HEK293 (cell line): Measurements from ENCODE around the gene NSD1.
"Not testable (repeated sequence)": the region's sequence is repeated elsewhere in the genome, so short reads cannot be mapped to it uniquely, and the experiment has no call there.

Experiments
- CTCF ChIA-PET: fragments of 350-600 bp; formaldehyde crosslinking; extraction: SDS; loops from one replicate; lab custom pipeline; 2021; ENCODE audit warnings: antibody characterized with exemption; lab: Yijun Ruan, JAX
- POLR2A ChIA-PET: fragments of 300-600 bp; formaldehyde crosslinking; extraction: SDS; loops from one replicate; lab custom pipeline; 2020; ENCODE audit warnings: antibody characterized with exemption, inconsistent platforms; lab: Yijun Ruan, JAX
- H3K27ac ChIP-seq: fragments of 200-500 bp; sonication (Bioruptor generic); 2 replicates; pipeline ENCODE4 v1.5.1; 2014; ENCODE audit warnings: low read depth, low read length, control low read depth, inconsistent platforms; ENCODE audit errors: extremely low read depth
- H3K36me3 ChIP-seq, 2 experiments: fragments of 200-500 bp in 1 of 2; sonication (Bioruptor generic) in 1 of 2; 1 replicate in 1 of 2; 2 replicates in 1 of 2; pipeline ENCODE4 v1.5.1; 2014 to 2017; ENCODE audit warnings: inconsistent platforms in 2 of 2, low read length in 2 of 2; ENCODE audit not compliant: control insufficient read depth in 2 of 2, insufficient read depth in 1 of 2
- H3K4me1 ChIP-seq: fragments of 200-500 bp; sonication (Bioruptor generic); 2 replicates; pipeline ENCODE4 v1.5.1; 2014; ENCODE audit warnings: mild to moderate bottlenecking, low read length, inconsistent platforms; ENCODE audit not compliant: control insufficient read depth, insufficient read depth
- H3K4me3 ChIP-seq: 2 replicates; pipeline ENCODE4 v1.5.1; 2011; ENCODE audit warnings: low read depth, mild to moderate bottlenecking, control low read depth, low read length, moderate library complexity
- H3K9me3 ChIP-seq: fragments of 200-500 bp; sonication (Bioruptor generic); 2 replicates; pipeline ENCODE4 v1.5.1; 2014; ENCODE audit warnings: low read depth, low read length, inconsistent platforms; ENCODE audit not compliant: control insufficient read depth, insufficient read depth
- KLF1 ChIP-seq: fragments of 450-650 bp; formaldehyde crosslinking; IDR thresholded peaks from 2 replicates; pipeline ENCODE4 v1.5.1; 2016; ENCODE audit warnings: missing biosample characterization, missing genetic modification characterization
- RBAK ChIP-seq: fragments of 450-650 bp; formaldehyde crosslinking; IDR thresholded peaks from 2 replicates; pipeline ENCODE4 v1.5.1; 2016; ENCODE audit warnings: missing biosample characterization, missing genetic modification characterization
- SCRT1 ChIP-seq: fragments of 450-650 bp; formaldehyde crosslinking; IDR thresholded peaks from 2 replicates; pipeline ENCODE4 v1.5.1; 2016; ENCODE audit warnings: missing biosample characterization, missing genetic modification characterization, borderline replicate concordance
- SCRT2 ChIP-seq: fragments of 450-650 bp; formaldehyde crosslinking; IDR thresholded peaks from 2 replicates; pipeline ENCODE4 v1.5.1; 2016; ENCODE audit warnings: missing biosample characterization, missing genetic modification characterization
- SETDB1 ChIP-seq: IDR thresholded peaks from one replicate; pipeline ENCODE4 v1.6.1; 2017; ENCODE audit warnings: mild to moderate bottlenecking, low read length, moderate library complexity, mixed read lengths; ENCODE audit not compliant: insufficient read length
- ZNF10 ChIP-seq: fragments of 450-650 bp; formaldehyde crosslinking; IDR thresholded peaks from 2 replicates; pipeline ENCODE4 v1.5.1; 2017; ENCODE audit warnings: missing biosample characterization, missing genetic modification characterization
- ZNF223 ChIP-seq: fragments of 450-650 bp; formaldehyde crosslinking; IDR thresholded peaks from 2 replicates; pipeline ENCODE4 v1.5.1; 2016; ENCODE audit warnings: missing biosample characterization, missing genetic modification characterization
- ZNF335 ChIP-seq: fragments of 450-650 bp; formaldehyde crosslinking; conservative IDR thresholded peaks from 2 replicates; pipeline ENCODE4 v1.5.1; 2016; ENCODE audit warnings: missing biosample characterization, missing genetic modification characterization
- ZNF341 ChIP-seq: fragments of 450-650 bp; formaldehyde crosslinking; IDR thresholded peaks from 2 replicates; pipeline ENCODE4; 2016; ENCODE audit warnings: low read depth, missing biosample characterization, missing genetic modification characterization
- ZNF544 ChIP-seq: fragments of 450-650 bp; formaldehyde crosslinking; IDR thresholded peaks from 2 replicates; pipeline ENCODE4 v1.5.0; 2017; ENCODE audit warnings: missing biosample characterization, missing genetic modification characterization
- ZNF549 ChIP-seq: fragments of 450-650 bp; IDR thresholded peaks from 2 replicates; pipeline ENCODE4 v1.5.1; 2018; ENCODE audit warnings: missing biosample characterization, missing genetic modification characterization, mild to moderate bottlenecking, inconsistent platforms, moderate library complexity
- ZNF664 ChIP-seq: fragments of 450-650 bp; formaldehyde crosslinking; IDR thresholded peaks from 2 replicates; pipeline ENCODE4 v1.5.1; 2016; ENCODE audit warnings: missing biosample characterization, missing genetic modification characterization
- TF ChIP-seq, protein P1 (sequence below): sonication (generic); formaldehyde crosslinking; IDR thresholded peaks from 2 replicates; pipeline ENCODE4 v1.8.1; 2022; ENCODE audit warnings: mild to moderate bottlenecking, moderate library complexity, missing genetic modification reagents
- TF ChIP-seq, protein P2 (sequence below): fragments of 450-650 bp; IDR thresholded peaks from 2 replicates; pipeline ENCODE4 v1.5.1; 2018; ENCODE audit warnings: missing biosample characterization, mild to moderate bottlenecking, missing genetic modification characterization
- TF ChIP-seq, protein P3 (sequence below): fragments of 450-650 bp; formaldehyde crosslinking; IDR thresholded peaks from 2 replicates; pipeline ENCODE4 v1.5.1; 2017; ENCODE audit warnings: missing biosample characterization, missing genetic modification characterization
- TF ChIP-seq, protein P4 (sequence below): fragments of 450-650 bp; formaldehyde crosslinking; IDR thresholded peaks from 2 replicates; pipeline ENCODE4 v1.5.1; 2016; ENCODE audit warnings: missing biosample characterization, missing genetic modification characterization

The NSD1 gene

DNA sequence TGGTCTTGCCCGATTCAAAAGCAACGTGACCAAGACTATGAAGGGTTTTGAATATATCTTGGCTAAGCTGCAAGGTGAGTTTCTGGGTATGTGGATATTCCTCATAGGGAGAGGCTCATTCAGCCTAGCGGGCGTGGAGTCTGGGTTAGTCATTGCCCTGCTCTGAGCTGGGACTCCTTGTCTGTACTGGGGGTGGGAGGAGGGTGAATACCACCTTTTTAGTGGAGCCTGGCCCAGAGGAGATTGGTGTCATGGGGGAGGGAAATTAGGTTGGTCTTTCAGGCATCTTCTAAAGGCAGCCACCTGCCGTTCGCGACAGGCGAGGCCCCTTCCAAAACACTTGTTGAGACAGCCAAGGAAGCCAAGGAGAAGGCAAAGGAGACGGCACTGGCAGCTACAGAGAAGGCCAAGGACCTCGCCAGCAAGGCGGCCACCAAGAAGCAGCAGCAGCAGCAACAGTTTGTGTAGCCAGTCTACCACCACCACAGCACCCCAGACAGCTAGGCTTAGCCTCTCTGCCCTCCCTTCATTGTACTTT is 172.6 kb downstream of the NSD1 start:
- POLR2A ChIA-PET, H3K27ac ChIP-seq, H3K4me3 ChIP-seq, H3K9me3 ChIP-seq, CTCF ChIA-PET: not testable (repeated sequence)
- Histone ChIP-seq H3K36me3 (peaks cover 4 to 62% of the 10 kb centered on the region in 2 experiments; a peak in 2 of 3 replicates), H3K4me1 (peaks cover 11% of the 10 kb centered on the region)
- TF ChIP-seq ZNF335 (tag by site-specific recombination) (0 out of 2 replicates have a peak, but pooled peaks have one; percentile 25), KLF1 (tag by site-specific recombination) (0 out of 2 replicates have a peak, but pooled peaks have one; percentile 8), SCRT2 (peak; percentile 84), SCRT1 (peak; percentile 55; the same call in 1 of the 2 replicates)

DNA sequence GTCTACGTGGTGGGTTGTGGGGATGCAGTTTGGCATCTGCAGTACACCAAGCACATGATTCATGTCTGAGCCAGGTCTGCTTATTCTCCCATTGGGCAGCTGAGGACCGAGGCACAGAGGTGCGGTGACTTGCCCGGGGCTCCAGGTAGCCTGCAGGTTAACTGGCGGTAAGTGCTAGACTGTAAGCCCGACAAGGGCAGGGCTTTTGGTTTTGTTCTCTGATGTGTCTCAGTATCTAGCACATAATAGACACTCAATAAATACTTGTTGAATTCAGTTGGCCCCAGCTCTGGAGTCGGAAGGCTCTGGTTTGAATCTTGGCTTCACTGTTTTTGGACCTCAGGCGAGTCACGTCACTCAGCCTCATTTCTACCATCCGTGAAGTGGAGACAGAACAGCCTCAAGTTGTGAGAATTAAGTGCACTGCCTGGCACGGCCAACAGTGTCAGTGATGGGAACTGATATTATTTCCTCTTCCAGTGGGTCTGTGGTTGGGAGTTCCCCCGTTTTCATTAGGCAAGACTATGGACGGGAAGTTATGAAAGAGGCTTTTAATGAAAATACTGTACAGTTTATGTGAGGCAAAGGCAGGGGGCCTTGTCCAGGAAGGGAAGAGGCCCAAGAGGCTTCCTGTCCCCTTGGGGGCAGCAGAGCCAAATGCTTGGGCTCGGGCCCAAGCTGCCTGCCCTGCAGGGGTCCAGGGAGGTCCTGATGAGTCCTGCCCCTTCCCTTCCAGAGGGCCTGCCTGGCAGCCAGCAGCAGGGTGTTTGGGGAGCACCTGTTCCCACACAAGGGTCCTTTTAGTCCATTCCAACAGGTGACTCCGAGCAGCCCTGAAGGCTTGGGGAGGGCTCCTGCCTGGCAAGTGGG is 173.3 kb downstream of the NSD1 start:
- no peak overlapping the region for H3K27ac ChIP-seq

DNA sequence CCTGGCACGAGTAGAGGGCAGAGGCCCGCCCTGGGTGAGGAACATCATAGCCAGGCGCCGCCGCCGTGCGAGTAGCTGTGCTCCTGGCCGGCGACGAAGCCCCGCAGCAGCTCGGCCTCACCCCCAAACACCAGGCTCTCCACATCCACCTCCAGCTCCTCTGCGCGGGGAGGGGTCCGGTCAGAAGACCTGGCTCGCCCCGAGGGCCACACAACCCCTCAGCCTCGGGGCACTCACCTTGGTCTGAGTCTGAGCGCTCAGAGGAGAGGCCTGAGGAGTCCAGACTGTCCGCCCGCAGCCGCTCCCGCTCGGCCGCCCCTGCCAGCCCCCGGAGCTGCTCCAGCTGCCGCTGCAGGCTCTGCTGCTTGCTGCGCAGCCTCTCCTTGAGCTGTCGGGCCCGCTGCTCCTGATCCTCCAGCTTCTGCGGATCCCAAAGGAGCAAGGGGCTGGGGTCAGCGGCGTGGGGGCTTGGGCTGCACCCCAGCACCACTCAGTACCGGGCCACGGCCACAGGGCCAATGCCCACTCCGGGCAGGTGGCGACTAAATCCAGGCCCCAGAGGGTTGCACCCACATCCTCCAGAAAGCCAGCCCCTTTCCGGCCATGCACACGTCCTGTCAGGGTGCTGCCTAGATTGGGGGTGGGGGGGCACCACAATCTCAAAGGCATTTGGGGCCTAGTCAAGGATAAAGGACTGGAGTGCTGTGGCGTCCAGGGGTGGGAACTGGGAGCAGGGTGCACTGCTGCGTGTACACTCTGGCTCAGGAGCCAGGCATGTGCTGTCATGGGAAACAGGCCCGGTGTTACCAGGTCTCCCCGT is 174.2 kb downstream of the NSD1 start:
- H3K4me1 ChIP-seq, result peaks cover 11% of the 10 kb centered on the region
- H3K4me3 ChIP-seq, result no peak overlapping the region
- no peaks in the 10 kb centered on the region for H3K9me3 ChIP-seq
- ChIA-PET CTCF (interaction anchor here (0.6 to 1.2 kb wide), 5 partner anchors 64 to 194 kb away, joined by 3 read pairs; no protein-coding TSS in a partner anchor), POLR2A (interaction anchor here (0.5 to 1.5 kb wide), 4 partner anchors 8 to 156 kb away, joined by 3 read pairs; no protein-coding TSS in a partner anchor)
- peaks cover 4 to 51% of the 10 kb centered on the region in 2 experiments; a peak in 2 of 3 replicates for H3K36me3 ChIP-seq
- TF ChIP-seq ZNF544, result no peak
- no peak for TF ChIP-seq ZNF223
- TF ChIP-seq, protein P1, sequence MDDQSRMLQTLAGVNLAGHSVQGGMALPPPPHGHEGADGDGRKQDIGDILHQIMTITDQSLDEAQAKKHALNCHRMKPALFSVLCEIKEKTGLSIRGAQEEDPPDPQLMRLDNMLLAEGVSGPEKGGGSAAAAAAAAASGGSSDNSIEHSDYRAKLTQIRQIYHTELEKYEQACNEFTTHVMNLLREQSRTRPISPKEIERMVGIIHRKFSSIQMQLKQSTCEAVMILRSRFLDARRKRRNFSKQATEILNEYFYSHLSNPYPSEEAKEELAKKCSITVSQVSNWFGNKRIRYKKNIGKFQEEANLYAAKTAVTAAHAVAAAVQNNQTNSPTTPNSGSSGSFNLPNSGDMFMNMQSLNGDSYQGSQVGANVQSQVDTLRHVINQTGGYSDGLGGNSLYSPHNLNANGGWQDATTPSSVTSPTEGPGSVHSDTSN, result no peak
- no peak for TF ChIP-seq SETDB1
- TF ChIP-seq ZNF549, result no peak
- TF ChIP-seq SCRT2, result 0 out of 2 replicates have a peak, but pooled peaks have one; percentile 16
- 0 out of 2 replicates have a peak, but pooled peaks have one; percentile 29 for TF ChIP-seq ZNF10 (tag by site-specific recombination)
- no peak overlapping the region for H3K27ac ChIP-seq

More for the DNA sequence above, 173.3 kb downstream of the NSD1 start:
- Histone ChIP-seq H3K4me3 (no peak overlapping the region), H3K36me3 (peaks cover 4 to 55% of the 10 kb centered on the region in 2 experiments; a peak in 2 of 3 replicates), H3K9me3 (no peaks in the 10 kb centered on the region), H3K4me1 (peaks cover 11% of the 10 kb centered on the region)
- TF ChIP-seq ZNF664 (tag by site-specific recombination), result peak; percentile 74
- TF ChIP-seq, protein P2, sequence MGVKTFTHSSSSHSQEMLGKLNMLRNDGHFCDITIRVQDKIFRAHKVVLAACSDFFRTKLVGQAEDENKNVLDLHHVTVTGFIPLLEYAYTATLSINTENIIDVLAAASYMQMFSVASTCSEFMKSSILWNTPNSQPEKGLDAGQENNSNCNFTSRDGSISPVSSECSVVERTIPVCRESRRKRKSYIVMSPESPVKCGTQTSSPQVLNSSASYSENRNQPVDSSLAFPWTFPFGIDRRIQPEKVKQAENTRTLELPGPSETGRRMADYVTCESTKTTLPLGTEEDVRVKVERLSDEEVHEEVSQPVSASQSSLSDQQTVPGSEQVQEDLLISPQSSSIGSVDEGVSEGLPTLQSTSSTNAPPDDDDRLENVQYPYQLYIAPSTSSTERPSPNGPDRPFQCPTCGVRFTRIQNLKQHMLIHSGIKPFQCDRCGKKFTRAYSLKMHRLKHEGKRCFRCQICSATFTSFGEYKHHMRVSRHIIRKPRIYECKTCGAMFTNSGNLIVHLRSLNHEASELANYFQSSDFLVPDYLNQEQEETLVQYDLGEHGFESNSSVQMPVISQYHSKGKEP (tag by site-specific recombination), result no peak
- TF ChIP-seq, protein P3, sequence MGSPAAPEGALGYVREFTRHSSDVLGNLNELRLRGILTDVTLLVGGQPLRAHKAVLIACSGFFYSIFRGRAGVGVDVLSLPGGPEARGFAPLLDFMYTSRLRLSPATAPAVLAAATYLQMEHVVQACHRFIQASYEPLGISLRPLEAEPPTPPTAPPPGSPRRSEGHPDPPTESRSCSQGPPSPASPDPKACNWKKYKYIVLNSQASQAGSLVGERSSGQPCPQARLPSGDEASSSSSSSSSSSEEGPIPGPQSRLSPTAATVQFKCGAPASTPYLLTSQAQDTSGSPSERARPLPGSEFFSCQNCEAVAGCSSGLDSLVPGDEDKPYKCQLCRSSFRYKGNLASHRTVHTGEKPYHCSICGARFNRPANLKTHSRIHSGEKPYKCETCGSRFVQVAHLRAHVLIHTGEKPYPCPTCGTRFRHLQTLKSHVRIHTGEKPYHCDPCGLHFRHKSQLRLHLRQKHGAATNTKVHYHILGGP (tag by site-specific recombination), result no peak
- TF ChIP-seq SCRT2, result peak; percentile 71
- TF ChIP-seq ZNF341, result 0 out of 2 replicates have a peak, but pooled peaks have one; percentile 20
- no peak for TF ChIP-seq RBAK (tag by site-specific recombination)
- peak; percentile 64; the same call in 1 of the 2 replicates for TF ChIP-seq SCRT1
- TF ChIP-seq, protein P4, sequence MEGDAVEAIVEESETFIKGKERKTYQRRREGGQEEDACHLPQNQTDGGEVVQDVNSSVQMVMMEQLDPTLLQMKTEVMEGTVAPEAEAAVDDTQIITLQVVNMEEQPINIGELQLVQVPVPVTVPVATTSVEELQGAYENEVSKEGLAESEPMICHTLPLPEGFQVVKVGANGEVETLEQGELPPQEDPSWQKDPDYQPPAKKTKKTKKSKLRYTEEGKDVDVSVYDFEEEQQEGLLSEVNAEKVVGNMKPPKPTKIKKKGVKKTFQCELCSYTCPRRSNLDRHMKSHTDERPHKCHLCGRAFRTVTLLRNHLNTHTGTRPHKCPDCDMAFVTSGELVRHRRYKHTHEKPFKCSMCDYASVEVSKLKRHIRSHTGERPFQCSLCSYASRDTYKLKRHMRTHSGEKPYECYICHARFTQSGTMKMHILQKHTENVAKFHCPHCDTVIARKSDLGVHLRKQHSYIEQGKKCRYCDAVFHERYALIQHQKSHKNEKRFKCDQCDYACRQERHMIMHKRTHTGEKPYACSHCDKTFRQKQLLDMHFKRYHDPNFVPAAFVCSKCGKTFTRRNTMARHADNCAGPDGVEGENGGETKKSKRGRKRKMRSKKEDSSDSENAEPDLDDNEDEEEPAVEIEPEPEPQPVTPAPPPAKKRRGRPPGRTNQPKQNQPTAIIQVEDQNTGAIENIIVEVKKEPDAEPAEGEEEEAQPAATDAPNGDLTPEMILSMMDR (tag by site-specific recombination), result peak; percentile 48; the same call in 1 of the 2 replicates
- ChIA-PET POLR2A (interaction anchor here (0.5 to 1.5 kb wide), 4 partner anchors 9 to 155 kb away, joined by 3 read pairs; no protein-coding TSS in a partner anchor), CTCF (interaction anchor here (0.6 to 1.0 kb wide), 3 partner anchors 65 to 195 kb away, joined by 3 read pairs; no protein-coding TSS in a partner anchor)
